ENCODE results near the gene SLC13A2. TPM values are rescaled to one million over a fixed set of nuclear protein-coding genes. Genes with fewer than 3 reads are reported as not detected.

SLC13A2 gene
- total RNA-seq, 1 experiment from 2014 or later: not detected

GRCh38 chr17:28475151-28475900, 1.9 kb downstream of the SLC13A2 start:
- intact Hi-C loops (cut with micrococcal nuclease; ENCODE audit: unreplicated experiment): no loop called here
- BruUV-seq (replicated peaks): no TSS peak
- Histone ChIP-seq H3K27me3 (replicated peaks; ENCODE audit: insufficient read depth, low read depth, low read length, poor library complexity) (no peaks in the 10 kb centered on the region), H3K27ac (ENCODE audit: low read depth, low read length, poor library complexity, severe bottlenecking) (no peak overlapping the region), H3K36me3 (ENCODE audit: insufficient read depth, low read length, poor library complexity, severe bottlenecking) (no peaks in the 10 kb centered on the region), H3K9me3 (ENCODE audit: low read depth, low read length, poor library complexity, severe bottlenecking) (no peaks in the 10 kb centered on the region), H3K4me3 (ENCODE audit: low read depth, low read length, poor library complexity, severe bottlenecking) (no peak overlapping the region), H3K4me1 (ENCODE audit: insufficient read depth, low read length, poor library complexity, severe bottlenecking) (no peaks in the 10 kb centered on the region)
- ChIA-PET CTCF (no interaction called here), POLR2A (ENCODE audit: low non-redundant PET) (no interaction called here)
- no peak for DNase-seq (ENCODE audit: low spot score)
- no peak for TF ChIP-seq EZH2 (IDR thresholded peaks at IDR 0.05; ENCODE audit: borderline replicate concordance, low read depth, low read length, poor library complexity, severe bottlenecking)
- TF ChIP-seq, protein P1, sequence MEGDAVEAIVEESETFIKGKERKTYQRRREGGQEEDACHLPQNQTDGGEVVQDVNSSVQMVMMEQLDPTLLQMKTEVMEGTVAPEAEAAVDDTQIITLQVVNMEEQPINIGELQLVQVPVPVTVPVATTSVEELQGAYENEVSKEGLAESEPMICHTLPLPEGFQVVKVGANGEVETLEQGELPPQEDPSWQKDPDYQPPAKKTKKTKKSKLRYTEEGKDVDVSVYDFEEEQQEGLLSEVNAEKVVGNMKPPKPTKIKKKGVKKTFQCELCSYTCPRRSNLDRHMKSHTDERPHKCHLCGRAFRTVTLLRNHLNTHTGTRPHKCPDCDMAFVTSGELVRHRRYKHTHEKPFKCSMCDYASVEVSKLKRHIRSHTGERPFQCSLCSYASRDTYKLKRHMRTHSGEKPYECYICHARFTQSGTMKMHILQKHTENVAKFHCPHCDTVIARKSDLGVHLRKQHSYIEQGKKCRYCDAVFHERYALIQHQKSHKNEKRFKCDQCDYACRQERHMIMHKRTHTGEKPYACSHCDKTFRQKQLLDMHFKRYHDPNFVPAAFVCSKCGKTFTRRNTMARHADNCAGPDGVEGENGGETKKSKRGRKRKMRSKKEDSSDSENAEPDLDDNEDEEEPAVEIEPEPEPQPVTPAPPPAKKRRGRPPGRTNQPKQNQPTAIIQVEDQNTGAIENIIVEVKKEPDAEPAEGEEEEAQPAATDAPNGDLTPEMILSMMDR (conservative IDR thresholded peaks at IDR 0.05; ENCODE audit: low read depth, low read length): no peak

GRCh38 chr17:28476076-28476865, 2.8 kb downstream of the SLC13A2 start:
- POLR2A ChIA-PET (ENCODE audit: low non-redundant PET): interaction anchor here (0.7 kb wide), 1 partner anchor 89 kb away, joined by 9 read pairs; no protein-coding TSS in a partner anchor
- TF ChIP-seq, protein P1 (conservative IDR thresholded peaks at IDR 0.05; ENCODE audit: low read depth, low read length): no peak
- TF ChIP-seq EZH2 (IDR thresholded peaks at IDR 0.05; ENCODE audit: borderline replicate concordance, low read depth, low read length, poor library complexity, severe bottlenecking): no peak
- Histone ChIP-seq H3K27me3 (replicated peaks; ENCODE audit: insufficient read depth, low read depth, low read length, poor library complexity) (no peaks in the 10 kb centered on the region), H3K27ac (ENCODE audit: low read depth, low read length, poor library complexity, severe bottlenecking) (no peak overlapping the region), H3K4me3 (ENCODE audit: low read depth, low read length, poor library complexity, severe bottlenecking) (no peak overlapping the region), H3K4me1 (ENCODE audit: insufficient read depth, low read length, poor library complexity, severe bottlenecking) (no peaks in the 10 kb centered on the region), H3K36me3 (ENCODE audit: insufficient read depth, low read length, poor library complexity, severe bottlenecking) (no peaks in the 10 kb centered on the region), H3K9me3 (ENCODE audit: low read depth, low read length, poor library complexity, severe bottlenecking) (no peaks in the 10 kb centered on the region)
- no TSS peak for BruUV-seq (replicated peaks)
- intact Hi-C loops (cut with micrococcal nuclease; ENCODE audit: unreplicated experiment): no loop called here
- CTCF ChIA-PET: no interaction called here
- no peak for DNase-seq (ENCODE audit: low spot score)

DNA sequence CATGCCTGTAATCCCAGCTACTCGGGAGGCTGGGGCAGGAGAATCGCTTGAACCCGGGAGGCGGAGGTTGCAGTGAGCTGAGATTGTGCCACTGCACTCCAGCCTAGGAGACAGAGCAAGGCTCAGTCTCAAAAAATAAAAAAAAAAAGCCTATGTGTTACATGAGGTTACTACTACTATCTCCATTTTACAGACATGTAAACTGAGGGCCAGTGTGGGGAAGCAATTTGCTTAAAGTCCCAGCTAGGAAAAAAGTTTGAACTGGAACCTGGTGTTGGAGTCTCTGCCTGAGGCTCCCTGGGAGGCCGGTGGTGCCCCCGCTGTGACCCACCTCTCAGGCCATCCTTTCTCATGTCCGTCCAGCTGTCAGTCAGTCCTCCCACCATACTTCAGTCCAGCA, 4.5 kb downstream of the SLC13A2 start:
- H3K27me3 ChIP-seq (replicated peaks; ENCODE audit: insufficient read depth, low read depth, low read length, poor library complexity): no peaks in the 10 kb centered on the region
- no peak for DNase-seq (ENCODE audit: low spot score)
- no peaks in the 10 kb centered on the region for H3K9me3 ChIP-seq (ENCODE audit: low read depth, low read length, poor library complexity, severe bottlenecking)
- POLR2A ChIA-PET (ENCODE audit: low non-redundant PET): no interaction called here
- no peak for TF ChIP-seq EZH2 (IDR thresholded peaks at IDR 0.05; ENCODE audit: borderline replicate concordance, low read depth, low read length, poor library complexity, severe bottlenecking)
- TF ChIP-seq, protein P1 (conservative IDR thresholded peaks at IDR 0.05; ENCODE audit: low read depth, low read length): no peak
- H3K27ac ChIP-seq (ENCODE audit: low read depth, low read length, poor library complexity, severe bottlenecking): no peak overlapping the region
- no peak overlapping the region for H3K4me3 ChIP-seq (ENCODE audit: low read depth, low read length, poor library complexity, severe bottlenecking)
- intact Hi-C loops (cut with micrococcal nuclease; ENCODE audit: unreplicated experiment): no loop called here
- CTCF ChIA-PET: no interaction called here
- H3K36me3 ChIP-seq (ENCODE audit: insufficient read depth, low read length, poor library complexity, severe bottlenecking): no peaks in the 10 kb centered on the region
- BruUV-seq (replicated peaks): no TSS peak
- no peaks in the 10 kb centered on the region for H3K4me1 ChIP-seq (ENCODE audit: insufficient read depth, low read length, poor library complexity, severe bottlenecking)

All from A673 (cell line).